ENCODE measurements around the gene CHAF1B. TPM values are rescaled to one million over a fixed set of nuclear protein-coding genes. Genes with fewer than 3 reads are reported as not detected.

CHAF1B gene
- total and polyA plus RNA-seq, 2 of the 8 experiments (the other 6 are each of a cell fraction or from before 2014, with no cell fraction given) = 11.8 to 23.1 TPM

DNA sequence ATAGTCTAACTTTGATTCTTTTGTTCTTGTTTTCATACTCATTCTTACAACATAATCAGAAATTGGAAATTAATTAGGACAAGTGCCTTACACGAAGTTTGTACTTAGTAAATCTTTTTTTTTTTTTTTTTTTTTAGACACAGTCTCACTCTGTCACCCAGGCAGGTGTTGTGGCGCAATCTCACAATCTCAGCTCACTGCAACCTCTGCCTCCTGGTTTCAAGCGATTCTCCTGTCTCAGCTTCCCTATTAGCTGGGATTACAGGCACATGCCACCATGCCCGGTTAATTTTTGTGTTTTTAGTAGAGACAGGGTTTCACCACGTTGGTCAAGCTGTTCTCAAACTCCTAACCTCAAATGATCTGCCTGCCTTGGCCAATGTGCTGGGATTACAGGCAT, 12.4 kb downstream of the CHAF1B start:
- no peak overlapping the region for H3K4ac ChIP-seq (replicated peaks; ENCODE audit: insufficient read length, low read depth, low read length)
- no peak overlapping the region for H2AFZ ChIP-seq (ENCODE audit: low read length)
- no peak overlapping the region for H2BK12ac ChIP-seq (ENCODE audit: low read depth, low read length)
- no peak overlapping the region for H3K14ac ChIP-seq (ENCODE audit: insufficient read length)
- no peaks in the 10 kb centered on the region for H3K23me2 ChIP-seq (ENCODE audit: low read depth, low read length)
- H3K79me2 ChIP-seq (ENCODE audit: control insufficient read depth in 1 of 2, insufficient read depth in 2 of 2, low read length in 2 of 2) = no peaks in the 10 kb centered on the region
- H2AK5ac ChIP-seq (ENCODE audit: low read depth, low read length) = no peak overlapping the region
- no peaks in the 10 kb centered on the region for H3K79me1 ChIP-seq (ENCODE audit: low read depth, low read length)
- H2BK5ac ChIP-seq (ENCODE audit: low read depth, low read length) = no peak overlapping the region
- no peak overlapping the region for H4K8ac ChIP-seq (ENCODE audit: extremely low read depth, insufficient read depth, low read length)
- no peaks in the 10 kb centered on the region for H3K27me3 ChIP-seq (replicated peaks in 1 of 4; ENCODE audit: control insufficient read depth in 3 of 4, extremely low read depth in 1 of 4, insufficient read depth in 3 of 4, low read length in 3 of 4)
- DNase-seq (ENCODE audit: low read depth in 1 of 2, low spot score in 2 of 2) (no peak), FAIRE-seq (no peak)
- H3K27ac ChIP-seq (ENCODE audit: low read depth, low read length) = no peak overlapping the region
- H4K91ac ChIP-seq (replicated peaks; ENCODE audit: insufficient read length, low read length) = no peak overlapping the region
- no peak overlapping the region for H3K56ac ChIP-seq (replicated peaks; ENCODE audit: insufficient read length, low read depth, low read length)
- H3K36me3 ChIP-seq (ENCODE audit: control insufficient read depth in 2 of 4, insufficient read depth in 4 of 4, low read length in 3 of 4) = peaks cover 2 to 45% (median 17%) of the 10 kb centered on the region in 4 experiments; a peak in 5 of 8 replicates
- no peak overlapping the region for H3K4me2 ChIP-seq (ENCODE audit: insufficient read depth in 1 of 2, low read depth in 2 of 2, low read length in 2 of 2)
- peaks cover 0 to 5% of the 10 kb centered on the region in 2 experiments; a peak in 1 of 4 replicates for H3K9me3 ChIP-seq (ENCODE audit: insufficient read depth in 2 of 2, low read depth in 1 of 2, low read length in 1 of 2)
- H3K4me3 ChIP-seq (ENCODE audit: extremely low read depth in 1 of 4, insufficient read depth in 2 of 4, low read depth in 3 of 4, low read length in 4 of 4) = no peak overlapping the region
- 90% methylated on average over 5 of the region's 5 CpGs; no CpG with 5 or more reads in 1 of the 2 experiments for WGBS, 2 experiments (ENCODE audit: extremely low coverage in 1 of 2, insufficient coverage in 1 of 2, insufficient read length in 1 of 2, insufficient replicate concordance in 2 of 2, low coverage in 1 of 2, low lambda C conversion rate in 2 of 2, missing lambda C conversion rate in 1 of 2)
- ChIA-PET CTCF (ENCODE audit: partially characterized antibody) (interaction anchor here (0.6 to 1.9 kb wide), 2 partner anchors 9 to 260 kb away, joined by 3 to 4 read pairs; no protein-coding TSS in a partner anchor), POLR2A (ENCODE audit: partially characterized antibody) (interaction anchor here (1.2 kb wide), 1 partner anchor 18 kb away, joined by 3 read pairs; no protein-coding TSS in a partner anchor)
- H4K5ac ChIP-seq (ENCODE audit: insufficient read length, low read depth, low read length) = no peak overlapping the region
- no peaks in the 10 kb centered on the region for H4K20me1 ChIP-seq (replicated peaks in 1 of 2; ENCODE audit: control insufficient read depth in 1 of 2, insufficient read depth in 2 of 2, low read length in 2 of 2)
- H3K4me1 ChIP-seq (replicated peaks in 1 of 4; ENCODE audit: control insufficient read depth in 3 of 4, insufficient read depth in 4 of 4, low read length in 3 of 4) = no peaks in the 10 kb centered on the region
- no peak overlapping the region for H3K23ac ChIP-seq (ENCODE audit: insufficient read length)
- no peak overlapping the region for H2BK15ac ChIP-seq (ENCODE audit: low read length)
- H2BK20ac ChIP-seq (ENCODE audit: low read length) = no peak overlapping the region
- no peak overlapping the region for H3K18ac ChIP-seq (ENCODE audit: extremely low read depth, low read length)
- H2BK120ac ChIP-seq (replicated peaks; ENCODE audit: low read depth, low read length) = no peak overlapping the region
- no peak for TF ChIP-seq KDM4A (IDR thresholded peaks at IDR 0.05; ENCODE audit: low read depth, low read length, severe bottlenecking)
- no peak for TF ChIP-seq NANOG (IDR thresholded peaks at IDR 0.05; ENCODE audit: insufficient read depth, low read depth, low read length, poor library complexity, severe bottlenecking)
- TF ChIP-seq RXRA (IDR thresholded peaks at IDR 0.05; ENCODE audit: insufficient read depth, low read depth, low read length) = no peak
- TF ChIP-seq RNF2 (IDR thresholded peaks at IDR 0.05; ENCODE audit: borderline replicate concordance, low read depth, low read length, missing control alignments, poor library complexity, severe bottlenecking) = no peak
- no peak for TF ChIP-seq EZH2 (IDR thresholded peaks at IDR 0.05; ENCODE audit: low read depth, low read length, severe bottlenecking)
- TF ChIP-seq RBBP5 (IDR thresholded peaks at IDR 0.05; ENCODE audit: borderline replicate concordance, low read depth, low read length) = no peak
- TF ChIP-seq POLR2AphosphoS5 (IDR thresholded peaks at IDR 0.05; ENCODE audit: low read depth, low read length) = no peak
- no peak for TF ChIP-seq SRF (IDR thresholded peaks at IDR 0.05; ENCODE audit: low read depth, low read length)
- TF ChIP-seq KDM1A (IDR thresholded peaks at IDR 0.05; ENCODE audit: borderline replicate concordance, low read length) = no peak
- no peak for TF ChIP-seq BCL11A (IDR thresholded peaks at IDR 0.05; ENCODE audit: low read depth in 2 of 2, low read length in 2 of 2)
- H3K9ac ChIP-seq (replicated peaks in 1 of 4; ENCODE audit: extremely low read depth in 1 of 4, low read depth in 3 of 4, low read length in 3 of 4) = no peak overlapping the region

Data from H1 (cell line).